GM18517 (cell line): Measurements from ENCODE around the gene PKD1.
"Not testable (repeated sequence)": the region's sequence is repeated elsewhere in the genome, so short reads cannot be mapped to it uniquely, and the experiment has no call there.

Experiments
- ATAC-seq: cut with Tn5 transposase; IDR thresholded peaks from one replicate; pipeline ENCODE4 v1.9.1; 2021; ENCODE audit warnings: mild to moderate bottlenecking, moderate library complexity; ENCODE audit not compliant: unreplicated experiment

PKD1 gene

DNA sequence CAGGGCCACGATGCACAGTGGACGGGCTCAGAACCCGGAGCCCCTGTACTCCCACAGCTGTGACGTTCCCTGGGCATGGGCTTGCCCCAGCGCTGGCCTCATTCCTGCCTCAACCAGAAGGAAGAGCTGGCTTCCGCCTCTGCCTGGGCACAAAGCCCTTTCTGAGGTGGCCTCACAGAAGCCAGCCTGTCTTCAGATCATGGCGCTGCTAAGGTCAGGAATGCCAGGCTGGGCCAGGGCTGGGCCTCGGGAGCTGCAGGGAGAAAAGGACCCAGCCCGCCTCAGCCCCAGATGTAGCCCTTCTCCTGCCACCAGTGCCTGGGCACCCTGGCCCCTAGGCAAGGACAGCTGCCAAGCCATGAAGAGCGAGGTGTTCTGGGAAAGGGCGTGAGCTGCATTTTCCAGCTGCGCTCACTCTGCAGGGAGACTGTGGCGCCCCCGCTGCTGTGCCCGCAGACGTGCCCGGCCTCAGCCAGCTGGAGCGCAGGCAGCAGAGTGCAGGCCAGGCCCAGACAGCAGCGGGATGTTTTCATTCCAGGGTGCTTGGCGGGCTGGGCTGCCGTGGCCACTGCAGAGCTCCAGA is 9.4 kb downstream of the PKD1 start:
- ATAC-seq = not testable (repeated sequence)

DNA sequence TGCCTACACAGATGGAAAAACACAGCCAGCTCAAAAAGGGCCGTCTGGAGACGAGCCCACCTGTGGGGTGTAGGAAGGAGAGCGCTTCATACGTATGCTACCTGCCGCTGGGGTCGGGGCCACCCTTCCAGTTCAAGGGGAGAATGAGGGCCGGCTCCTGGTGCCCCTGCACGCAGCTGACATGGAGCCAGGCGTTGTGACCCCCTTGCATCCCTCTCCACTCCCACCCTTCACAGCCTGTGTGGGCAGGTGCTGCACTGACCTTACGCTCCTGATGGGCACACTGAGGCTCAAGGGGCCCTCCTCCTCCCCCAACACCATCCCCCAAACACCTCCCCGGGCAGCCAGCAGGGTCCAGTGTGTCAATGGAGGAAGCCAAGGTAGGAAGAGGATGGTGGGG is 10.1 kb downstream of the PKD1 start:
- not testable (repeated sequence) for ATAC-seq

DNA sequence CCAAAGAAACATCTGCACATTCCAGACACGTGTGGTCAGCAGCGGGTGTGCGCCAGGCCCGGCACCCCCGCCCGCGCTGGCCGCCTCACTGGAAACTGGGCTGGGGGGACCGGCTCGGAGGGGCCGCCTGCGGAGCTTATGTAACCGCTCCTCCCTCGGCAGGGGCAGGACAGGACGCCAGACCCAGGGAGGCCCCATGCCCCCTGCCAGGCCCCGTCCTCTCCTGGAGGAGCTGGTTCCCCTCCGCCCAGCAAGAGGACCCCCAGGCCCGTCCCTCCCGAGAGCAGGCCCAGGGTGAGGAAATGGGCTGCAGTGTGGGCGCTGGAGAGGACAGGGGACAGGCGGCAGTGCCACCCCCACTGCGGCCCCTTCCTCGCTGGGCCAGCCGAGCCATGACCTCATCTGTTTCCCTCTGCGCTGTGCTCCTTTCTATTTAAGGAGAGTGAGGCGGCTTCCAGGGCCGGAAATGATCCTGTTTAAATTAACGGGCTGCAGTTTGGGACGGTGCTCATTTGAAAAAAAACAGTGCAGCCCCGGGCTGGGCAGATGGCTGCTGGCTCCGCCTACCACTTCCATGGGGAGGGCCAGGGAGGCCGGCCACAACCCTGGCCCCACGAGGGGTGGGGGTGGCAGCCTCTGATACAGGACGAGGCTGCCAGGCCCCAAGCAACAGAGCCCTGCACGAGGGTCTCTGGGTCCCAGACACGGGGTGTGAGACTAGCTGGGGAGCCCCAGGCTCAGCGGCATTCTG is 10.8 kb downstream of the PKD1 start:
- not testable (repeated sequence) for ATAC-seq

DNA sequence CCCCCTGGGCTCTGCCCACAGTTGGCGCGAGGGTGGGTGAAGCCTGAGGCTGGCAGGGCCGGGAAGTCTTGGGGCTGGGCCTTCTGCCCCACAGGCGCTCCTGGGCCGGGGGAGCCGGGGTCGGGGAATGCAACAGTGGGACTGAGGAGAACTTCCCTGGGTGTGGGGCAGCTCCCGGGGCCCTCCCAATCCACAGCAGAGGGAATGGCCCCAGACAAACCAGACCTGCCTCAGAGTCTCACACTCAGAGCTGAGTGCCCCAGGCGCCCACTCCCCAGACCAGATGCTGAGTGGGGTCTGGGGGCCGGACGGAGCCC is 11.4 kb downstream of the PKD1 start:
- not testable (repeated sequence) for ATAC-seq

DNA sequence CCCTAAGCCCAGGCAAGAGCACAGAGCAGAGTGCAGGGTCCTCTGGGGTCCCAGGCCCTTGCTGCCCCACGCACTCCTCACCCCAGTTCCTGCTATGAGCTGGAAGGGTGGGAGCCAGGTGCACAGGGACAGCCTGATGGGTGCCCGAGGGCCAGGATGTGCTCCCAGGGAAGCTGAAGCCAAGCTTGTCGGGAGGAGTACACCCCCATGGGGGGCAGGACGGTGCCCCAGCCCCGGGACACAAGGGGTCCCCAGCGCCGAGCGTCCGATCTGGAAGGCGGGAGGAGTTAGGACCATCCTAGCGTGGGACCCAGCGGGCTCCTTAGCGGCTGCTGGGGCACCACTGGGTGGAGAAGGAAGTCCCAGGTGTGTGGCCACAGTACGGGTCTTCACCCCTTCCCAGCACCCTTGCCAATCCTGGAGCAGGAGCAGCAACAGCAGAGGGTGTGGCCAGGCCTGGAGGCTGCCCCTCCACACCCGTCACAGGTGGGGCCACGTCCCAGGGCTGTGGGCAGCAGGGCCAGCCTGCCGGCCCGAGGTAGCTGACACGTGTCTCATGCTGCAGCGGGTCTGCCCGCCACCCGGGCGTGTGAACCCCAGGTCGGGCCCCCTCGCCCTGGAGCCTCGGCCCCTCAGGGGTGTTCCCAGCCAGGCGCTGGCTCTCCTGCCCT is 11.9 kb downstream of the PKD1 start:
- ATAC-seq = not testable (repeated sequence)

DNA sequence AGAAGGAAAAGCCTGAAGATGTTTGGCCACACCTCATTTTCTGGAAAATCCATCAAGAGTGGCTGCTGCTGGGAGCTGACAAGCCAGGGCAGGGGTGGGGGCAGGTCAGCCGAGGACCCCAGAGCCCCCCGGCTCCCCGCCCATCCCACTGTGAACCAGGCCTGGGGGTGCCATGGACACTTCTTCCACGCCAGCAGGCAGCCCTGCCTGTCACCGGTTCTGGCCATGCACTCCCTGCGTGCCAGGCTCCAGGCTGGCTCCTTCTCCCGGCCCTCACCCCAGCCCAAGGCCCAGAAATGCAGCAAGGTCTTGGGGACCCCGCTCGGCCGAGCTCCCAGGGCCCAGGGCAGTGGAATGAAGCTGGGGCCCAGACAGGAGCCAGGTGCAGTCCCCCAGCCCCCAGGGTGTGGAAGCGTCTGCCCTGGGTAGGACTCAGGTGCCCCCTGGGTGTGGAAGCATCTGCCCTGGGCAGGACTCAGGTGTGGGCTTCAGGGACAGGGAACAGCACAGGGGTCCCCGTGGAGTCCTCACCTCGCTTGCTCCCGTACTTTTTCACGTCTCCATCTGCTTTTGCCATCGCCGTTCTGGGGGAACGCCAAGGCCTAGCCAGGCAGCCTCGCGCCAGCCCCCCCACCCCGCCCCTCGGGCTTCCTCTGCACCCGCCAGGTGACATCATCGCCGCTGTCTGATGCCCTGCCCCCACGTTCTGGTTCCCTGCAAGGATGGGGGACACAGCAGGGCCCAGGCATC is 12.6 kb downstream of the PKD1 start:
- ATAC-seq = not testable (repeated sequence)

DNA sequence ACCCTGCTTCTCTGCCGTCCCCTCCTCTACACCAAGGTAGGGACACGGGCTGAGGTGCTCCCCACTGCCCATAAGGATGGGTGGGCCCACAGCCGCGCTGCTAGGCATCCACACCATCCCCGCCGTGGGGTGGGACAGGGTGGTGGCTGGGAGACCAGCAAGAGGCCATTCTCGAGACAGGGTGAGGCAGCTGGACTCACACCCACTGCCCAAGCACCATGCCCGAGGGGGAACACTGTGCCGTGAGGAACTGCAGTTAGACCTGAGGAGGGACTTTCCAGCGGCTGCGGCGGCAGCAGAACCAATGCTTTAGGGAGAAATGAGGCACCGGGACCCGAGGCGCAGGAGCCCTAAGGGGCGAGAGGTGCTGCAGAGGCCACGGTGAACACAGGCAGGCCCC is 13.3 kb downstream of the PKD1 start:
- ATAC-seq = no peak

DNA sequence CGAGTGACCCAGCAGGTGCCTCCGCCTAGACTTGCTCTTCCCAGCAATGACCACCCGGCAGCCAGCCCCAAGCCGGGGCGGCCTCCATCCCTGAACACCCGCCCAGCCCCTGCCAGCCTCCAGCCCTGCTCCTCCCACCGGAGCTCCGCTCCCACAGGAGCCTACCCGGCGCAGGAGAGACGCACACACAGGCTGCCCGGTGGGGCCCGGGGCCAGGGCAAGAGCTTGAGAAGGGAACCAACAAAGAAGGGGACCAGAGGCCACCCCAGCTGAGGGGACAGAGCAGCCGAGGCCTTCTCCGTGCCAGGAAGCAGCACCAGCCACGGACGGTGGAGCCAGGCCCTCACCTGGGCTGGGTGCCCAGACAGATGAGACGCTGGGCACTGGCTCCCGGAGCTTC is 13.8 kb downstream of the PKD1 start:
- no peak for ATAC-seq

DNA sequence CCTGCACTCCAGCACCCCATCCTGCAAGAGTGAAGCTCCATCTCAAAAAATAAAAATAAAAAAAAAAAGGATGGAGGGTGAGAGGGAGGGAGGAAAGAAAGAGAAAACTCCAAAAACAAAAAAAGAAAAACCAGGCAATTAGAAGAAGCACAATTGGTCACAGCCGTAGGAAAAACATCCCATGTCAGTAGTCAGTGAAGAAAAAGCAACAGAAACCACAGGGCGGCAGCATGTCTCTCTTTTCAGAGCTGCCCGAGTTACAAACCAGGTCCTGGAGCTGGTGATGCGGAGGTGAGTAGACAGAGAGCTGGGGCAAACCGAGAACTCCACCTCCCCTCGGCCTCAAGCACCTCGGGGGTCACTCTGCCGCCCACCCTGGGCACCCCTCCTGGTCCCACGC is 14.4 kb downstream of the PKD1 start:
- not testable (repeated sequence) for ATAC-seq

DNA sequence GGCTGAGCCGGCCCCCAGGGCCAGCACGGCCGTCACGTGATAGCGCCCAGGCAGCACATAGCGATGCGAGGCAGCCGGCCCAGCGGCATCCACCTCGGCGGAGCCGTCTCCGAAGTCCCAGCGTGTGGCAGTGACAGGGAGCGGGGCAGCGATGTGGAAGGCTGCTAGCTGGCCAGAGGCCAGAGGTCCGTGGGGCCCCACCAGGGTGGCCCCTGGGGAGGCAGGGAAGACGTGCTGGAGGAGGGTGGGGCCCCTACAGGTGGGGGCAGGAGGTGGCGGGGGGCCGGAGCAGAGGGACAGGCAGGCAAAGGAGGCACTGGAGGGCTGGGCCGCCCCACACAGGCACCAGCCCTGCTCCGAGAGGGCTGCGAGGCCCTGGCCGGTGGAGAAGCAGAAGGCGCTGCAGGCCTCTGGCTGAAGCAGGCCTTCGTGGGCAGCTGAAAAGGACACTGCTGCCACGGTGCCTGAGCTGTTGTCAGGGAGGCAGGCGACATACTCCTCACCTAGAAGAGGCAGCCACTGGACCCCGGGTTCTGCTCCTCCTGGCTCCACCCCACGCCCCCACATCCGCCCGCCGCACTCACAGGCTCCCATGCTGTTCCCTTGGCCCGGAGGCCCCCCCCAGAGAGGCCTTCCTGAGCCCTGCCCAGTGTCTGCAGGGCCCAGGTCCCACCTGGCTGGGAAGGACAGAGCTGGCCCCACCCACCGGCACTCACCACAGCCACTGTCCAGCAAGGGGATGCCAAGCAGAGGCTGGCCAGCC is 17.6 kb downstream of the PKD1 start:
- not testable (repeated sequence) for ATAC-seq

DNA sequence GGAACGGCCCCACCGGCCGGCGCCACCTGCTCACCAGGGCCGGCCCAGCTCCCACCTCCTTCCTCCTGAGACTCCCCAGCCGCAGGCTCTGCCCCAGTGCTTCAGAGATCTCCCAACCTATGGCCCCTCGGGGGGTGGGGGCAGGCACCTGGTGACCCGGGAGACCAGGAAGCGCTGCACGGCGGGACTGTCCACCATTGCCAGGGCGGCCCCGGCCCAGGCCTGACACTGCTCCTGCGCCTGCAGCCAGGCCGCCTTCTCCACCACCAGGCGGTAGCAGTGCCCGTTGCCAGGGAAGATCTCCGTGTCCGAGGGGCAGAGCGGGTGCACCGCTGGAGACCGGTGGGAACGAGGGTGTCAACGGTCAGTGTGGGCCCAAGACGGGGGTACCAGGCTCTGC is 18.4 kb downstream of the PKD1 start:
- ATAC-seq = not testable (repeated sequence)

DNA sequence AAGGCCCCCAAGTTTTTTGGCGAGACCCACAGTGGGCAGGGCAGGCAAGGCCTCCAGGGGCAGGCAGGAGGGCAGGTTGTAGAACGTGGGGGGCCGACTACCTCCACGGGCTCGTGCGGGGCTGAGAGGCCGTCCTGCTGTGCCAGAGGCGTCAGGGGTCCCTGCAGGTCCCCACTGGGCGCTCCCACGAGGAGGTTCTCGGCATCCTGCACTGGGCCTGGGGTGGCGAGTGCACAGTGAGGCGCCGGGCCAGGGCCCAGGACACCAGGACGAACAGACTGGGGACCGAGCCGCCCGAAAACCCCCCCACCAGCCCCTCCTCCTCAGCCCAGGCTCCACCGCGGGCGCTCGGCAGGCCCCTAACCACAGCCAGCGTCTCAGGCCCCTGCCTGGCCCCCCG is 19.3 kb downstream of the PKD1 start:
- not testable (repeated sequence) for ATAC-seq

DNA sequence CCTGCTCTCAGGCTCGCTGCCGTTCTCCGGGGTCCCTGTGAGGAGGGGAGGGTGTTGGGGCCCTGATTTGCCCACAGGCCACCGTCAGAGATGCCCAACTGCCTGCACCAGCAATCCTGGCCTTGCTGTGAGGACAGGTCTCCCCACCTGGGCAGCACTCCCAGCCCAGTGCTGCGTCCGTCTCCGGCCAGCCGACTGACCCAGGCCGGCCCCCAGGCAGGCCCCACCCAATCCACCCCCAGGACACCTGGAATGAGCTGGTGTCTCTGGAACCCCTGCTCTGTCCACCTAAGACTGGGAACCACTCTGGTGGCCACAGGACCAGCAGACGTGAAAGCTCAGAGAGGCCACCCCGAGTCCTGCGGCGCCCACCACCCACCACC is 20.1 kb downstream of the PKD1 start:
- no peak for ATAC-seq

DNA sequence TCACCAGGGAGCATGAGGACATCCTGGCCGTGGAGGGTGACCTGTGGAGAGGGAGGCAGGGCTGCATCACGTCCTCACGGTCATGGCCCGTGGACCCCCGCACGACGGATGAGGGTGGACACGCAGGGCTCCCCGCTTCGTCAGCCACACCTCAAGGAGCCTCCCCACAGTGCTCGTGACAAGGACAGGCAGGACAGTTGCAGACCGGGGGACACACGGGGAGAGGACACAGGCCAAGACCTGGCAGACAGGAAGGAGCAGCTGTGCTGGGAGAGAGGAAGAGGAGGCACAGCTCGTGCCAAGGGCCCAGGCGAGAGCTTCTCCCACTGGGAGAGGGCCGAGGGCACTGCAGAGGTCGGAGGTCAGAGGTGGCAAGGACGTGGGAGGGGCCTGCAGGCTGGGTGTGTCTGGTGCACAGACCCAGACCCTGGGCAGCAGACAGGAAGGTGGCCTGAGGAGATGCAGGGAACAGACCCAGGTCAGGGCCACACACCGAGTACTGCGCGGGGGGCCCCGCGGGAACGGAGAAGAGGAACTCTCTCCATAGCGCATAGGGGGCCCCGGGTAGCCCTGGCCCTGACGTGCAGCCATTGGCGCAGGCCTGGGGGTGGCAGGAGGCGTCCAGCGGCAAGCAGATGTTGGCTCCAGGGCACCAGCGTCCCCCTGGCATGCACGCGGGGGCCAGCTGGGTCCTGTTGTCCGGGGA is 20.7 kb downstream of the PKD1 start:
- not testable (repeated sequence) for ATAC-seq

DNA sequence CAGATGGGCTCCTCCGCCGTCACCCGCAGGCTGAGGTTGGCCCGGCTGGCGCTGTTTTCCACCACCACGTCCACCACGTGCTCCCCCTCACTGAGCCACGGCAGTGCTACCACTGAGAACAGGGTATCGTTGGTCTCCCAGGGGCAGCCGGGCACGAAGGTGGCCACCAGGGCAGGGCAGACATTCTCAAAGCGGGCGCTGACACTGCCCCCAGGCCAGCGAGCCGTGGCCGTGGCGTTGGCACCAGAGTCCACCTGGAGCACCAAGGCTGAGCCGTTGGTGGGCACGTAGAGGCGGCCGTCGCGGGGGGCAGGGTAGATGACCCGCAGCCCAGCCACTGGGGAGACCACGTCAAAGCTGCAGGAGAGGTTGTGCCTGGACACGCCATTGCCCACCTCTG is 21.5 kb downstream of the PKD1 start:
- not testable (repeated sequence) for ATAC-seq

DNA sequence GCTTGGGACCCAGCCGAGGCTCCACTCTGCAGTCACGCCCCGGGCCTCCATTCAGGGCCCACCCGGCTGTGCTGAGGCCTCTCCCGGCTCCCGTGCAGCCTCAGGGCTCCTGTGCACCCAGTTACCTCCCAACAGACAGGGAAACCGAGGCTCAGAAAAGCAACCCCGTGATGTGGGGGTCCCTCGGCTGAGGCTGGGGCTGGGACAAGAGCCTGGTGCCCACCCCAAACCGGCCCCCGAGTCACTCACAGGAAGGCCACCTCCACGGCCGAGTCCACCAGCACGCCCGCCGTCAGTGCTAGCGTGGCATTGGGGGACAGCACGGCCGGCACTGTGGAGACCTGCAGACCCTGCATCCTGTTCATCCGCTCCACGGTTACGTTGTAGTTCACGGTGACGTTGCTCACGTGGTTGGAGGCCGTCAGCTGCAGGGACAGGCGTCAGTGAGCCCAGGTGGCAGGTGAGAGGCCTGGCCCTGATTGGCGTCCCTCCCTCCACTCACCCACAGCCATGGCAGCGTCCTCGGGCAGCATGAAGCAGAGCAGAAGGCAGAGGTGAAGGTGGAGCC is 23.1 kb downstream of the PKD1 start:
- ATAC-seq = not testable (repeated sequence)

DNA sequence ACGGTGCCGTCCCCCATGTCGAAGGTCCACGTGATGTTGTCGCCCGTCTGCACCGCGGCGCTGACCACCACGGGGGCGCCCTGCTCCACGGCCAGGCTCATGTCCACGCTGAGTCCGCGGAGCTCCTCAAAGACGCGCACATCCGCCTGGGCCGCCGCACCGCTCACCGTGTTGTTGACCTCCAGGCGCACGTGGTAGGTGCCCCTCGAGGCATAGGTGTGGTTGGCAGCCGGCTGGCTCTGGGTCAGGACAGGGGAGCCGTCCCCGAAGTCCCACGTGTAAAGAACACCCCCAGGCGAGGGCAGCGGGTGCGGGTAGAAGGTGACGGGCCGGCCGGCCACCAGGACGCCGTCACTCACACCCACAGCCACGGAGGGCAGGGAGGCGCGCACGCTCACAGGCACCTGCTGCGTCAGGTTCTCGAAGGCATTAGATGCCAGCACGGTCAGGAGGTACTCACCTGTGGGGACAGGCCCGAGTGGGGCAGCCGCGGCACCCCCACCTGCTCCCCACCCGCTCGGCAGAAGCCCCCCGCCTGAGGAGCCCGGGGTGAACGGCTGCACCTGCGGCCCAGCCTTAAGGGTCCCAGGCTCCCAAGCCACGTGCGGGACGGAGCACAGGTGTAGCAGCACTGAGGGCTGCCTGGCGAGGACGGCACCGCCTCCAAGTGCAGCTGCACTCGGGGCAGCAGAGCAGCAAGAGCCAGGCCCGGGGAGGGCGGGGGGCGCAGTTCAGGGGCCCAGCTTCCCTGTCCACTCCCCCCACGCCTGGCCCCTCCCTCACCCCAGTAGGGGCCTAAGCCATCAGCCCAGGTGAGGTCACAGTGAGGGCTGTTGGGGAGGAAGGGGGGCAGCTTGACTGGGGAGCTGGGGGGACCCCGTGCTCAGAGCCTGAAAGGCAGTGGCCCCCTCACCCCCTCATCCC is 24.0 kb downstream of the PKD1 start:
- not testable (repeated sequence) for ATAC-seq

DNA sequence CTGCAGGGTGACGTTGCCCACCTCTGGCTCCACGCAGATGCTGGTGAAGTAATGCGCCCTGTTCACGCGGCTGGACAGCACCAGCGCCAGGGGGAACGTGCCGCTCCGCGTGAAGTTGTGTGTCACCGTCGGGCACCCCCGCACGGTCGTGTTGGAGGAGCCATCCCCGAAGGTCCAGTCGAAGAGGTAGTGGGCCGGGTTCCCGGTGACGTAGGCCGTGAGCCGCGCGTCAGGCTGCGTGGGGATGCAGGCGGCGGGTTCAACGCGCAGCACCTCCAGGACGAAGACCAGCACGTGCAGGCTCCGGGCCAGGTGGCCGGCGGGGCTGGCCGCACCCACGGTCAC is 24.7 kb downstream of the PKD1 start:
- ATAC-seq = not testable (repeated sequence)
